SK-N-SH treated with all-trans-retinoic acid at 6 μM for 48 hours (cell line): ENCODE results near the gene ST6GALNAC6.
"Not testable (repeated sequence)": the region's sequence is repeated elsewhere in the genome, so short reads cannot be mapped to it uniquely, and the experiment has no call there.

Experiments used
- ATAC-seq: fragments of 200-7000 bp; cut with Tn5 transposase; 3 replicates; pipeline ENCODE4 v1.9.1; 2020; ENCODE audit warnings: mild to moderate bottlenecking, moderate library complexity
- SNAI2 ChIP-seq: fragments of 250-450 bp; sonication (Bioruptor Pico); IDR thresholded peaks from 2 replicates; pipeline ENCODE4 v1.5.0; 2020; ENCODE audit warnings: mild to moderate bottlenecking, moderate library complexity
- ZNF565 ChIP-seq: fragments of 450-650 bp; formaldehyde crosslinking; conservative IDR thresholded peaks from 2 replicates; pipeline ENCODE4 v1.5.0; 2020; ENCODE audit warnings: low read depth, mild to moderate bottlenecking, moderate library complexity
- ZNF8 ChIP-seq: fragments of 450-650 bp; formaldehyde crosslinking; IDR thresholded peaks from 2 replicates; pipeline ENCODE4 v1.5.0; 2020; ENCODE audit warnings: mild to moderate bottlenecking, moderate library complexity
- TF ChIP-seq, protein P1 (sequence below): fragments of 250-450 bp; sonication (Bioruptor Pico); IDR thresholded peaks from 2 replicates; pipeline ENCODE4 v1.8.0; 2021; ENCODE audit warnings: low read depth, mild to moderate bottlenecking, moderate library complexity, borderline replicate concordance
- TF ChIP-seq, protein P2 (sequence below): fragments of 250-450 bp; sonication (Bioruptor Pico); IDR thresholded peaks from 2 replicates; pipeline ENCODE4 v1.8.0; 2020; ENCODE audit warnings: mild to moderate bottlenecking, moderate library complexity, borderline replicate concordance

ST6GALNAC6 gene

DNA sequence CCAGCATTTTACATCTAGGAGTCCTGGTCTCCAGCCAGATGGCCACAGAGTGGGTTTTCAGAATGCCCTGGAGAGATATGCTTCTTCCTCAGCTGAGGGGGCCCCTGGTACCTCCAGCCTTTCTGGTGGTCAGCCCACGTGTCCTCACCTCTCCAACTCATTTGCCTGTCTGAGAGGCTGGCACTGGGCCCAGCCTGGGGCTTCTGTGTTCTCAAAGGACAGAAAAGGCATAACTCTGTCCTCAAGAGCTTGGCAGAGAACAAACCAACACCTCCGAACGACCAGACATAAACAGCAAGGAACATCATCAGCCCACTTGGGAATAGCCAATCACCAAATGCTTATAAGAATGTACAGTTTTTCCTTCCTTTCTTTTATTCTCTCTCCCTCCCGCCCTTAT lies 62.1 kb downstream of the ST6GALNAC6 start (continued):
- TF ChIP-seq, protein P1, sequence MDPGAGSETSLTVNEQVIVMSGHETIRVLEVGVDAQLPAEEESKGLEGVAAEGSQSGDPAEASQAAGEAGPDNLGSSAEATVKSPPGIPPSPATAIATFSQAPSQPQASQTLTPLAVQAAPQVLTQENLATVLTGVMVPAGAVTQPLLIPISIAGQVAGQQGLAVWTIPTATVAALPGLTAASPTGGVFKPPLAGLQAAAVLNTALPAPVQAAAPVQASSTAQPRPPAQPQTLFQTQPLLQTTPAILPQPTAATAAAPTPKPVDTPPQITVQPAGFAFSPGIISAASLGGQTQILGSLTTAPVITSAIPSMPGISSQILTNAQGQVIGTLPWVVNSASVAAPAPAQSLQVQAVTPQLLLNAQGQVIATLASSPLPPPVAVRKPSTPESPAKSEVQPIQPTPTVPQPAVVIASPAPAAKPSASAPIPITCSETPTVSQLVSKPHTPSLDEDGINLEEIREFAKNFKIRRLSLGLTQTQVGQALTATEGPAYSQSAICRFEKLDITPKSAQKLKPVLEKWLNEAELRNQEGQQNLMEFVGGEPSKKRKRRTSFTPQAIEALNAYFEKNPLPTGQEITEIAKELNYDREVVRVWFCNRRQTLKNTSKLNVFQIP (CRISPR knock-in tag), result no peak

DNA sequence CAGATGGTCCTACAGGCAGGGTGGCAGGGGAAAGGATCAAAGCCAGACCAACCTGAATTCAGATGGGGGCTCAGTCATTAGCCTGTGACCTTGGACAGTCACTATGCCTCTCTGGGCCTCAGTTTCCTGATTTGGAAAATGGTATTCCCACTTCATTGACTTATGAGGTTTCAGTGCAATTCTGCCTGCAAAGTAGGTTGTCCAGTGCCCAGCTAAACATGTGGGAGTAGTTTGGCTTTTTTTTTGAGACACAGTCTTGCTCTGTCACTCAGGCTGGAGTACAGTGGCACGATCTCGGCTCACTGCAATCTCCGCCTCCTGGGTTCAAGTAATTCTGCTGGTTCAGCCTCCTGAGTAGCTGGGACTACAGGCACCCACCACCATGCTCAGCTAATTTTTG lies 62.8 kb downstream of the ST6GALNAC6 start:
- not testable (repeated sequence) for ATAC-seq

DNA sequence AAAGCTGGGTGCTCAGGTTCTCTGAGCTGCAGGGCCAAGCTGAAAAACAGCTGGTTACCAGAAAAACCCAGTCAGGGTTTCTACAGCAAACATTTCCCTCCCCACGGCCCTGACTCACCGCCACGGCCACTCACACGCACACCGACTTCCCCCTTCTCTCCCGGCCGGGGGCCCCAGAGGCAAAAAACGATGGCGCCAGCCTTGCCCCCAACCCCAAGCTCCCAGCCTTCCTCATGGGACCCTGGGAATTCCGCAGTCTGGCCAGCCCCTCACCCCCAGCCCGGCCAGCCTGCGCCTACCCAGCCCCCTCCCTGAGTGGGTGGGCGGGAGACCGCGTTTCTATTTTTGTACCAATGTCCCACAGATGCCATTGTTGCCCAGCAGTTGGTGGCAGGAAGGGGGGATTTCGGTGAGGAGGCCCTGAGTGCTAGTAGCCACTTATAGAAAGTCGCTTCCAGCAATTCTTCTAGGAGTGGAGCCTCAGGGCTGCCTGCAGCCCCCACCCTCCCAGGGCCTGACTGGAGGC lies 63.3 kb downstream of the ST6GALNAC6 start:
- TF ChIP-seq ZNF8 (CRISPR knock-in tag) (no peak), ZNF565 (CRISPR knock-in tag) (no peak), SNAI2 (CRISPR knock-in tag) (no peak)
- TF ChIP-seq, protein P2, sequence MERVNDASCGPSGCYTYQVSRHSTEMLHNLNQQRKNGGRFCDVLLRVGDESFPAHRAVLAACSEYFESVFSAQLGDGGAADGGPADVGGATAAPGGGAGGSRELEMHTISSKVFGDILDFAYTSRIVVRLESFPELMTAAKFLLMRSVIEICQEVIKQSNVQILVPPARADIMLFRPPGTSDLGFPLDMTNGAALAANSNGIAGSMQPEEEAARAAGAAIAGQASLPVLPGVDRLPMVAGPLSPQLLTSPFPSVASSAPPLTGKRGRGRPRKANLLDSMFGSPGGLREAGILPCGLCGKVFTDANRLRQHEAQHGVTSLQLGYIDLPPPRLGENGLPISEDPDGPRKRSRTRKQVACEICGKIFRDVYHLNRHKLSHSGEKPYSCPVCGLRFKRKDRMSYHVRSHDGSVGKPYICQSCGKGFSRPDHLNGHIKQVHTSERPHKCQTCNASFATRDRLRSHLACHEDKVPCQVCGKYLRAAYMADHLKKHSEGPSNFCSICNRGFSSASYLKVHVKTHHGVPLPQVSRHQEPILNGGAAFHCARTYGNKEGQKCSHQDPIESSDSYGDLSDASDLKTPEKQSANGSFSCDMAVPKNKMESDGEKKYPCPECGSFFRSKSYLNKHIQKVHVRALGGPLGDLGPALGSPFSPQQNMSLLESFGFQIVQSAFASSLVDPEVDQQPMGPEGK (CRISPR knock-in tag), result no peak

More for the DNA sequence above, 63.3 kb downstream of the ST6GALNAC6 start:
- ATAC-seq, result no peak
